Measurements from ENCODE around the gene NUDT19.

Gene NUDT19

DNA sequence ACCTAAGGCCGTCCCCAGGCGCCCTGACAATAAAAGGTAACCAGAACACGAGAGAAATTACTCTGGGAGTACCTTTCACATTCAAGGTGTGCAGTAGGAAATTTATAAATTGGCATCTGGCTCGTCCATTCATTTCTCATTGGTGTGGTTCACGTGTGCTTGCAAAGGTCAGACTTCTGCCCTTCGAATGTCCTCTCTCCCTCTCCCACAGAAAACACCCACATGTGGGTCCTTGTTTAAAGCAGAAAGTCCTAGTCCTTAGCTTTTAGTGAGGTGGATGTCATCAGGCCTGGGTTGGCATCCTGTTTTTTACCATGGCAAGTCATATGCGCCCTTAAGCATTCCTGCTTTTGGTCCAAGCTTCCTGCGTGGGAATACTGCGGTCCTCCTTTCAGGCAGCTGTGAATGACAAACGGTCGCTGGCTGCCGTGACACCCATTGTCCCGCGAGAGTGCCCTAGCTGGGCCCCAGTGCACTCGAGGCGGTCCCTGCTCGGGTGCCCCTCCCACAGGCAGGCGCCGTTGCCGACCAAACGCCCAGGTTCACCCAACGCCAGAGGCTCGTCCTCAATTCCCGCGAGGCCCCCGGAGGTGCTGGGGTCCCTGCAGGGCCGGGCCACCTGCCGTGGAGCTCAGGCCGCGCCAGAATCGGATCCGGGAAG is at the start of gene NUDT19:
NUDT19 (plus strand) TSS at position 531 of the 661 bp plus-strand sequence. CDS start 140 bp downstream, outside the sequence.
- TF ChIP-seq, protein P1, sequence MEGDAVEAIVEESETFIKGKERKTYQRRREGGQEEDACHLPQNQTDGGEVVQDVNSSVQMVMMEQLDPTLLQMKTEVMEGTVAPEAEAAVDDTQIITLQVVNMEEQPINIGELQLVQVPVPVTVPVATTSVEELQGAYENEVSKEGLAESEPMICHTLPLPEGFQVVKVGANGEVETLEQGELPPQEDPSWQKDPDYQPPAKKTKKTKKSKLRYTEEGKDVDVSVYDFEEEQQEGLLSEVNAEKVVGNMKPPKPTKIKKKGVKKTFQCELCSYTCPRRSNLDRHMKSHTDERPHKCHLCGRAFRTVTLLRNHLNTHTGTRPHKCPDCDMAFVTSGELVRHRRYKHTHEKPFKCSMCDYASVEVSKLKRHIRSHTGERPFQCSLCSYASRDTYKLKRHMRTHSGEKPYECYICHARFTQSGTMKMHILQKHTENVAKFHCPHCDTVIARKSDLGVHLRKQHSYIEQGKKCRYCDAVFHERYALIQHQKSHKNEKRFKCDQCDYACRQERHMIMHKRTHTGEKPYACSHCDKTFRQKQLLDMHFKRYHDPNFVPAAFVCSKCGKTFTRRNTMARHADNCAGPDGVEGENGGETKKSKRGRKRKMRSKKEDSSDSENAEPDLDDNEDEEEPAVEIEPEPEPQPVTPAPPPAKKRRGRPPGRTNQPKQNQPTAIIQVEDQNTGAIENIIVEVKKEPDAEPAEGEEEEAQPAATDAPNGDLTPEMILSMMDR (IDR thresholded peaks at IDR 0.05; ENCODE audit: control insufficient read depth, insufficient read depth, low read depth, low read length, missing control alignments), result no peak
- H3K4me3 ChIP-seq (ENCODE audit: control insufficient read depth, low read depth, low read length), result peak within 1 kb of the TSS; percentile 82
- DNase-seq (ENCODE audit: low read depth), result peak; percentile 35

DNA sequence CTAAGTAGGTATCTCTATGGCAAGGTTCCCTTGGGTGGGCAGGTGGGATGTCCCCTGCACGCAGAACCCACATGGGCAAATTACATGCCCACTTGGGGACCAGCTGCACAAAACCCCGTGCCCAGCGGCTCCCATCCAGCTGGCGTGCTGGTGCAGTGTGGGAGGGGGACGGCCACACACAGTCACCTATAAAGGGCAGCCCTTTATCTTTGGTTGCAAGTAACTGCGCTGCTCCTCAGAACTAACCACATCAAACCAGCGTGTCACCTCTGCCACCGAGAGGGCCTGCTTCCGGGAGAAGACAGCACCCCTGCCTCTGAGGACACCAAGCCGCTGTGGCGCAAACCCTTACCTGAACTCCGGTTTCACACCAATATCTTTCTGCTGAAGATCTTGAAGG is 48.9 kb upstream of the NUDT19 start:
- H3K4me3 ChIP-seq (ENCODE audit: control insufficient read depth, low read depth, low read length), result no peak overlapping the region
- TF ChIP-seq, protein P1 (IDR thresholded peaks at IDR 0.05; ENCODE audit: control insufficient read depth, insufficient read depth, low read depth, low read length, missing control alignments), result no peak
- no peak for DNase-seq (ENCODE audit: low read depth)

DNA sequence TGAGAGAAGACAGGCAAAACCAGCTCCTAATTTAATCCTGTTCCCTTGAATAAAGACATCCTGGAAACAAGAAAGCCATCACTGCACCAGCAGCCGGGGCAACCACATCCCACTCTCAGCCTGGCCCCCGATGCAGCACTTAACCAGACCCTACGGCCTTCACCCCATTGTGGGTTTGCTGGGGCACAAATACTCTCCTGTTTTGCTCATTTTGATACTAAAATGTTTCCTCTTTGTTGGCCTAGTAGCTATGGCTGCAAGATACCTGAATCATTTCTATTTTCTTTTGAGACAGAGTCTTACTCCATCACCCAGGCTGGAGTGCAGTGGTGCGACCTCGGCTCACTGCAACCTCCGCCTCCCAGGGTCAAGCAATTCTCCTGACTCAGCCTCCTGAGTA is 45.1 kb upstream of the NUDT19 start:
- TF ChIP-seq, protein P1 (IDR thresholded peaks at IDR 0.05; ENCODE audit: control insufficient read depth, insufficient read depth, low read depth, low read length, missing control alignments), result no peak
- H3K4me3 ChIP-seq (ENCODE audit: control insufficient read depth, low read depth, low read length), result no peak overlapping the region
- no peak for DNase-seq (ENCODE audit: low read depth)

DNA sequence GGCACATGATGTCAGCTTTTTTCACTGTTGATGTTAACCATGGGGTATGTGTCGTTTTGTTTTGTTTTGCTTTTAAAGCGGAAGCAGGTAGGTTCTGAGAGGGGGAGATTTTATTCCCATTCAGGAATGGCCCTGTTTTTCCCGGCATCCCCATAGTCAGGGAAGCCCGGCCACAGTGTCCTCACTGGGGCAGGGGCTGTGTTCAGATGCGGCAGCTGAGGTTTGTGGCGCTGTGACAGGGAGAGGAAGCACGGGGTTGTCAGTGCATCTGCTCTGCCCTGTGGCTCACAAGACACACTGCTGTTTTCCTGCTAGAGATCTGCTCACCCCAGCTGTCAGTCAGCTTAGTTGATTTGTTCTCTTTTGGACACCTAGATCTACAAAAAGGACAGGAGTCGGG is 44.3 kb upstream of the NUDT19 start:
- H3K4me3 ChIP-seq (ENCODE audit: control insufficient read depth, low read depth, low read length), result no peak overlapping the region
- TF ChIP-seq, protein P1 (IDR thresholded peaks at IDR 0.05; ENCODE audit: control insufficient read depth, insufficient read depth, low read depth, low read length, missing control alignments), result no peak
- DNase-seq (ENCODE audit: low read depth), result no peak

DNA sequence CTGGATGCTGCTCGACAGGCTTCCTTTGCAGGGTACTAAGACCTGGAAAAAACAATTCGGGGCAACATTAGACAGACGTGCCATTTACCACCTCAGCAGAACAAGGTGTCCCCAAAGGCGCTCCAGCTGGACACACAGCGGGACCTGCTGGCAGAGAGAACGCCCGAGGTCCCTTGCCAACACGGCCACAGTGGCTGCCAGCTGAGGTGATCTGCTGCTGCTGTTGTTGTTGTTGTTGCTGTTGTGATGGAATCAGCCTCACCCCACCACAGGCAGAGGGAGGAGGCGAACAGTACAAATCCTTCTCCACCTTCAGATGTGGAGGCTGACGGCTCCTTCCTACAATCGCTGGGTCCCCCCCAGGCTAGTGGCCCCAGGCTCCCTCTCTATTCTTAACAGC is 41.9 kb upstream of the NUDT19 start:
- TF ChIP-seq, protein P1 (IDR thresholded peaks at IDR 0.05; ENCODE audit: control insufficient read depth, insufficient read depth, low read depth, low read length, missing control alignments), result no peak
- no peak overlapping the region for H3K4me3 ChIP-seq (ENCODE audit: control insufficient read depth, low read depth, low read length)
- no peak for DNase-seq (ENCODE audit: low read depth)

DNA sequence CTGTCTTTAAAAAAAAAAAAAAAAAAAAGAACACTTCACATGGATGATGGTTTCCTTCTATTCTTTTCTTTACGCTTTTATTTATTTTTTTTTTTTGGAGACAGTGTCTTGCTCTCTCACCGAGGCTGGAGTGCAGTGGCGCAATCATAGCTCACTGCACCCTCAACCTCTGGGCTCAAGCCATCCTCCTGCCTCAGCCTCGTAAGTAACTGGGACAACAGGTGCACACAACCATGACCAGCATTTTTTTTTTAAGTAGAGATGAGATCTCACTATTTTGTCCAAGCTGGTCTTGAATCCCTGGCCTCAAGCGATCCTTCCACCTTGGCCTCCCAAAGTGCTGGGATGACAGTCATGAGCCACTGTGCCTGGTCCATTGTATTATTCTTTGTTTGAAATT is 41.0 kb upstream of the NUDT19 start:
- TF ChIP-seq, protein P1 (IDR thresholded peaks at IDR 0.05; ENCODE audit: control insufficient read depth, insufficient read depth, low read depth, low read length, missing control alignments), result no peak
- DNase-seq (ENCODE audit: low read depth), result no peak
- H3K4me3 ChIP-seq (ENCODE audit: control insufficient read depth, low read depth, low read length), result no peak overlapping the region

Data from AG09309 (cell line).